Transverse colon (tissue), 4 donors: ENCODE measurements around the gene ZBED1. TPM values are rescaled to one million over a fixed set of nuclear protein-coding genes. Genes with fewer than 3 reads are reported as not detected.

ENCODE experiments used
- DNase-seq: peaks from one replicate; pipeline ENCODE4 v3.0.0-alpha.2; 2019
- H3K27ac ChIP-seq, 4 donors: fragments of 200-600 bp; sonication (generic); 2 replicates each; pipeline ENCODE4 v1.5.1; 2016 to 2018; ENCODE audit warnings: inconsistent platforms in 4 of 4
- H3K27me3 ChIP-seq: fragments of 200-600 bp; sonication (generic); 2 replicates; pipeline ENCODE4 v1.5.1; 2017; ENCODE audit warnings: inconsistent platforms
- H3K36me3 ChIP-seq, 4 donors: fragments of 200-600 bp; sonication (generic); 2 replicates each; pipeline ENCODE4 v1.5.1; 2017 to 2019; ENCODE audit warnings: inconsistent platforms in 4 of 4
- H3K4me1 ChIP-seq, 4 donors: fragments of 200-600 bp; sonication (generic); 2 replicates each; pipeline ENCODE4 v1.5.1; 2017 to 2020; ENCODE audit warnings: inconsistent platforms in 4 of 4
- H3K4me3 ChIP-seq, 4 donors: fragments of 200-600 bp; sonication (generic); 1 replicate in 1 of 4; 2 replicates in 3 of 4; pipeline versions ENCODE4 v1.5.1 to v1.6.1; 2017 to 2019; ENCODE audit warnings: inconsistent platforms in 4 of 4
- H3K9me3 ChIP-seq, 2 donors: fragments of 200-600 bp; sonication (generic); 2 replicates each; pipeline ENCODE4 v1.5.1; 2017 to 2019; ENCODE audit warnings: inconsistent platforms in 2 of 2
- CTCF ChIP-seq, 5 experiments: fragments of 200-600 bp in 3 of 5; fragments of 450-650 bp in 2 of 5; sonication (generic) in 3 of 5; IDR thresholded peaks; 1 replicate in 2 of 5; 2 replicates in 3 of 5; pipeline ENCODE4 v1.5.1; 2016 to 2017; ENCODE audit warnings: antibody characterized with exemption in 5 of 5, inconsistent platforms in 3 of 5, mild to moderate bottlenecking in 2 of 5, moderate library complexity in 1 of 5
- EP300 ChIP-seq: sonication (generic); formaldehyde crosslinking; IDR thresholded peaks from one replicate; pipeline ENCODE4 v1.6.1; 2017; ENCODE audit warnings: antibody characterized with exemption, low read depth
- POLR2A ChIP-seq: fragments of 450-650 bp; IDR thresholded peaks from one replicate; pipeline ENCODE4 v1.6.1; 2016; ENCODE audit warnings: antibody characterized with exemption, mild to moderate bottlenecking, moderate library complexity
- POLR2AphosphoS5 ChIP-seq, 3 donors: sonication (generic); formaldehyde crosslinking; IDR thresholded peaks; one replicate each; pipeline ENCODE4 v1.6.1; 2016; ENCODE audit warnings: antibody characterized with exemption in 3 of 3
- WGBS, 2 donors: methylation state at CpG; one replicate each; pipeline ENCODE4 v1.1.5; 2018; ENCODE audit warnings: low coverage in 1 of 2; 5-methylcytosine and 5-hydroxymethylcytosine counted together
- in situ Hi-C, 4 donors: fragments of 200-750 bp; cut with MboI; loops; one replicate each; pipeline versions ENCODE4 v1.15.0 to v1.15.1; 2017; ENCODE audit warnings: low sequenced_read_pairs in 3 of 4, low pct_ligation_motif_present in 1 of 4, low pct_unique_long_range_greater_than_20kb in 1 of 4
- intact Hi-C: fragments of 100-400 bp; cut with DNase I; formaldehyde crosslinking; loops from one replicate; pipeline ENCODE4 v1.15.1; 2023; ENCODE audit warnings: low total_unique reads
- total RNA-seq, 4 donors: library from RNA; depleted of rRNA; stranded (reverse); fragments of >200 nt; gene quantifications; one replicate each; pipeline ENCODE4 v1.1.0, GENCODE V29; 2016

Gene ZBED1
- total RNA-seq, 4 donors from 2014 or later = 44.0 to 94.3 (median 67.1) TPM

GRCh38 chrX:2439613-2440012 is 61.2 kb downstream of the ZBED1 start:
- in situ Hi-C loops = no loop called here
- no peaks in the 10 kb centered on the region for H3K27me3 ChIP-seq
- no peak for DNase-seq
- peaks cover 0 to 5% (median 0%) of the 10 kb centered on the region in 4 donors for H3K36me3 ChIP-seq
- no peak for TF ChIP-seq EP300
- TF ChIP-seq POLR2AphosphoS5 (IDR thresholded peaks at IDR 0.05) = no peak
- no peak for TF ChIP-seq CTCF (IDR thresholded peaks at IDR 0.05)
- TF ChIP-seq POLR2A = no peak
- no peak overlapping the region for H3K27ac ChIP-seq
- intact Hi-C loops = no loop called here
- H3K4me1 ChIP-seq = no peaks in the 10 kb centered on the region
- WGBS, 2 donors = 90 to 94% methylated on average over 4 to 8 of the region's 8 CpGs
- no peaks in the 10 kb centered on the region for H3K9me3 ChIP-seq
- H3K4me3 ChIP-seq = no peak overlapping the region

Other genes starting within 250 kb of the ZBED1 start
- gene DHRSX, start within 50 bp of the ZBED1 start, total RNA-seq = 10 to 100 TPM; 27.9 to 39.9 (median 33.9) TPM
- 100 to 1,000 TPM; 134 to 178 (median 143) TPM for gene CD99, start 190.3 kb upstream of the ZBED1 start, total RNA-seq